OCI-LY7 (cell line): ENCODE results near the gene KCNA2.

Source experiments
- CTCF ChIP-seq: fragments of 200-600 bp; sonication (generic); conservative IDR thresholded peaks from 2 replicates; pipeline ENCODE4 v1.5.1; 2014; ENCODE audit warnings: mild to moderate bottlenecking, antibody characterized with exemption, low read length, moderate library complexity, mixed read lengths
- EZH2phosphoT487 ChIP-seq: fragments of 200-600 bp; sonication (generic); IDR thresholded peaks from 2 replicates; pipeline ENCODE4 v1.6.1; 2018; ENCODE audit warnings: low read depth, borderline replicate concordance, mild to moderate bottlenecking, mixed run types, antibody characterized with exemption, low read length, moderate library complexity, mixed read lengths

DNA sequence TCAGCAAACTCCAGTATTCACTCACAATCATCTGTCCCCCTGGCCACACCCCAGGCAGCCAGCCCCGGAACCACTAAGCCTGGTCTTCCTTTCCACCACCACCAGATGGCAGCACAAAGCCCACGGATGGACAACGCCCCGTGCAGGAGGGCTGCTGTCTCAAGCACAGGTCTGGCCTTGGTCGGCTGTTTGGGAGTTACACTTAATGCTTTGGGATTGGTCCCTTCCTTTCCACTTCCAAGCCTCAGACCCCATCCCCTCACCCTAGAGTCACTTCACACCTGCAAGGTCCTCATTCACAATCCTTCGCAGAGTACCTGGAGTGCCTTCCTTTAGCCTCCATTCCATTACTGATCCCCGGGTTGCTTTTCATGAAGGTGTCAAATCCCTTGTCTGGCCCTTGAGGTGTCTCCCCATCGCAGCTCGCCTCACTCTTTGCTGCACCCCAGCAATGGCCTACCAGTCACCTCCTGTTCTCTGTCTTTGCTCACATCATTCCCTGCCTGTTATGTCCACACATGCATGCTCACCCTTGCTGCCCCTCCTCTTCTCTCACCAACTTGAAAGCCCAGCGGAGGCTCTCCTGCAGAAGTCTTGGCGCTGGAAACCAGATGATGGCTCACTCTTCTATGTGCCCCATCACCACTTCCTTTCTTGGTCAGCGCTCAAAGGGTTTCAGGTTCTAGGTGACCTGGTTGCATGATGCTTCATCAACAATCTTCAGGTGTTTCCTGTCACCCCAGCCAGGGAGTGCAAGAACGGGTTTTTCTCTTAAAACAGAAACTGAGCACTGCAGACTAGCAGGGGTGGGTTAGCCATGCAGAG lies 24.9 kb upstream of the KCNA2 start:
- TF ChIP-seq CTCF = peak; percentile 92
- no peak for TF ChIP-seq EZH2phosphoT487
